Neural progenitor cell (in vitro differentiated cells): ENCODE results near the gene PTPN18.

Experiments used
- EZH2 ChIP-seq: fragments of 200-600 bp; sonication (generic); IDR thresholded peaks from 2 replicates; pipeline ENCODE4 v1.6.1; 2017; ENCODE audit warnings: antibody characterized with exemption, mild to moderate bottlenecking, moderate library complexity
- TF ChIP-seq, protein P1 (sequence below): fragments of 200-600 bp; sonication (generic); IDR thresholded peaks from 2 replicates; pipeline ENCODE4 v1.5.1; 2017; ENCODE audit warnings: antibody characterized with exemption, mild to moderate bottlenecking

GRCh38 chr2:130355172-130355577 lies 681 bp upstream of the PTPN18 start:
- TF ChIP-seq, protein P1, sequence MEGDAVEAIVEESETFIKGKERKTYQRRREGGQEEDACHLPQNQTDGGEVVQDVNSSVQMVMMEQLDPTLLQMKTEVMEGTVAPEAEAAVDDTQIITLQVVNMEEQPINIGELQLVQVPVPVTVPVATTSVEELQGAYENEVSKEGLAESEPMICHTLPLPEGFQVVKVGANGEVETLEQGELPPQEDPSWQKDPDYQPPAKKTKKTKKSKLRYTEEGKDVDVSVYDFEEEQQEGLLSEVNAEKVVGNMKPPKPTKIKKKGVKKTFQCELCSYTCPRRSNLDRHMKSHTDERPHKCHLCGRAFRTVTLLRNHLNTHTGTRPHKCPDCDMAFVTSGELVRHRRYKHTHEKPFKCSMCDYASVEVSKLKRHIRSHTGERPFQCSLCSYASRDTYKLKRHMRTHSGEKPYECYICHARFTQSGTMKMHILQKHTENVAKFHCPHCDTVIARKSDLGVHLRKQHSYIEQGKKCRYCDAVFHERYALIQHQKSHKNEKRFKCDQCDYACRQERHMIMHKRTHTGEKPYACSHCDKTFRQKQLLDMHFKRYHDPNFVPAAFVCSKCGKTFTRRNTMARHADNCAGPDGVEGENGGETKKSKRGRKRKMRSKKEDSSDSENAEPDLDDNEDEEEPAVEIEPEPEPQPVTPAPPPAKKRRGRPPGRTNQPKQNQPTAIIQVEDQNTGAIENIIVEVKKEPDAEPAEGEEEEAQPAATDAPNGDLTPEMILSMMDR, result no peak
- no peak for TF ChIP-seq EZH2
